H1 (cell line): Measurements from ENCODE around the gene EMP2. TPM values are rescaled to one million over a fixed set of nuclear protein-coding genes. Genes with fewer than 3 reads are reported as not detected.

ENCODE experiments used
- CTCF ChIA-PET: fragments of 300-600 bp; sonication (Branson Sonifier 250); formaldehyde crosslinking; loops from one replicate; lab custom pipeline; 2021; ENCODE audit not compliant: partially characterized antibody; lab: Charles Lee
- POLR2A ChIA-PET: fragments of 300-600 bp; sonication (Branson Sonifier 250); formaldehyde crosslinking; loops from one replicate; lab custom pipeline; 2021; ENCODE audit warnings: inconsistent platforms; ENCODE audit not compliant: partially characterized antibody; lab: Charles Lee
- DNase-seq, 2 experiments: peaks; one replicate each; pipeline versions ENCODE4 v3.0.0 to v3.0.0-alpha.2; 2010 to 2022; ENCODE audit warnings: low spot score in 2 of 2, low read depth in 1 of 2, mixed read lengths in 1 of 2
- FAIRE-seq: peaks from 2 replicates; lab custom pipeline; 2011; peaks lifted over from hg19 to GRCh38; lab: Jason Lieb, UNC
- H2AFZ ChIP-seq: 2 replicates; pipeline ENCODE4 v1.8.1; 2012; ENCODE audit warnings: low read length, inconsistent platforms
- H2AK5ac ChIP-seq: 2 replicates; pipeline ENCODE4 v1.6.1; 2013; ENCODE audit warnings: low read depth, low read length
- H2BK120ac ChIP-seq: replicated peaks from 2 replicates; pipeline ENCODE3; 2013; ENCODE audit warnings: low read depth, low read length, inconsistent platforms
- H2BK12ac ChIP-seq: 2 replicates; pipeline ENCODE4 v1.6.1; 2013; ENCODE audit warnings: low read depth, low read length
- H2BK15ac ChIP-seq: 2 replicates; pipeline ENCODE4 v1.6.1; 2013; ENCODE audit warnings: low read length
- H2BK20ac ChIP-seq: 2 replicates; pipeline ENCODE4 v1.6.1; 2013; ENCODE audit warnings: low read length
- H2BK5ac ChIP-seq: 2 replicates; pipeline ENCODE4 v1.6.1; 2013; ENCODE audit warnings: low read depth, low read length
- H3K14ac ChIP-seq: 2 replicates; pipeline ENCODE4 v1.6.1; 2013; ENCODE audit warnings: inconsistent platforms; ENCODE audit not compliant: insufficient read length
- H3K18ac ChIP-seq: 2 replicates; pipeline ENCODE4 v1.6.1; 2013; ENCODE audit warnings: low read length; ENCODE audit errors: extremely low read depth
- H3K23ac ChIP-seq: 2 replicates; pipeline ENCODE4 v1.6.1; 2013; ENCODE audit warnings: inconsistent platforms; ENCODE audit not compliant: insufficient read length
- H3K23me2 ChIP-seq: 2 replicates; pipeline ENCODE4 v1.6.1; 2013; ENCODE audit warnings: low read depth, low read length
- H3K27ac ChIP-seq: 2 replicates; pipeline ENCODE4 v1.6.1; 2011; ENCODE audit warnings: low read depth, low read length, inconsistent platforms
- H3K27me3 ChIP-seq, 4 experiments: replicated peaks in 1 of 4; 1 replicate in 1 of 4; 2 replicates in 3 of 4; pipeline versions ENCODE4 v1.6.1 to v1.8.1; 2011 to 2013; ENCODE audit warnings: low read length in 3 of 4, mild to moderate bottlenecking in 3 of 4, inconsistent platforms in 2 of 4, mixed read lengths in 2 of 4, moderate library complexity in 1 of 4; ENCODE audit not compliant: control insufficient read depth in 3 of 4, insufficient read depth in 3 of 4; ENCODE audit errors: extremely low read depth in 1 of 4
- H3K36me3 ChIP-seq, 4 experiments: 2 replicates each; pipeline versions ENCODE4 v1.6.1 to v1.8.1; 2011 to 2013; ENCODE audit warnings: mild to moderate bottlenecking in 4 of 4, low read length in 3 of 4, moderate library complexity in 2 of 4, control low read depth in 1 of 4, inconsistent platforms in 1 of 4; ENCODE audit not compliant: insufficient read depth in 4 of 4, control insufficient read depth in 2 of 4
- H3K4ac ChIP-seq: replicated peaks from 2 replicates; pipeline ENCODE3; 2013; ENCODE audit warnings: low read length, low read depth, mixed read lengths, inconsistent platforms; ENCODE audit not compliant: insufficient read length
- H3K4me1 ChIP-seq, 4 experiments: replicated peaks in 1 of 4; 1 replicate in 1 of 4; 2 replicates in 3 of 4; pipeline versions ENCODE4 v1.6.1 to v1.8.1; 2011 to 2013; ENCODE audit warnings: low read length in 3 of 4, inconsistent platforms in 2 of 4, mixed read lengths in 1 of 4; ENCODE audit not compliant: insufficient read depth in 4 of 4, control insufficient read depth in 3 of 4
- H3K4me2 ChIP-seq, 2 experiments: 2 replicates each; pipeline versions ENCODE4 v1.6.1 to v1.8.1; 2011 to 2013; ENCODE audit warnings: low read depth in 2 of 2, low read length in 2 of 2, control low read depth in 1 of 2, inconsistent platforms in 1 of 2, mild to moderate bottlenecking in 1 of 2; ENCODE audit not compliant: insufficient read depth in 1 of 2
- H3K4me3 ChIP-seq, 4 experiments: fragments of 200-600, 300-600 bp in 1 of 4; sonication (generic), shearing (Covaris generic), sonication (Bioruptor Twin) in 1 of 4; 2 replicates each; pipeline versions ENCODE4 v1.5.1 to v1.8.1; 2011 to 2016; ENCODE audit warnings: low read length in 4 of 4, low read depth in 3 of 4, control low read depth in 2 of 4, inconsistent platforms in 2 of 4, mild to moderate bottlenecking in 2 of 4, mixed read lengths in 1 of 4, moderate library complexity in 1 of 4; ENCODE audit not compliant: insufficient read depth in 2 of 4; ENCODE audit errors: extremely low read depth in 1 of 4
- H3K56ac ChIP-seq: replicated peaks from 2 replicates; pipeline ENCODE3; 2013; ENCODE audit warnings: low read depth, mild to moderate bottlenecking, mixed read lengths, low read length, inconsistent platforms; ENCODE audit not compliant: insufficient read length
- H3K79me1 ChIP-seq: 2 replicates; pipeline ENCODE4 v1.6.1; 2013; ENCODE audit warnings: low read depth, low read length, control low read depth
- H3K79me2 ChIP-seq, 2 experiments: 2 replicates each; pipeline versions ENCODE4 v1.6.1 to v1.8.1; 2012 to 2013; ENCODE audit warnings: low read length in 2 of 2, mild to moderate bottlenecking in 2 of 2, inconsistent platforms in 1 of 2; ENCODE audit not compliant: insufficient read depth in 2 of 2, control insufficient read depth in 1 of 2
- H3K9ac ChIP-seq, 4 experiments: replicated peaks in 1 of 4; 1 replicate in 1 of 4; 2 replicates in 3 of 4; pipeline versions ENCODE4 v1.6.1 to v1.8.1; 2011 to 2013; ENCODE audit warnings: low read depth in 3 of 4, low read length in 3 of 4, control low read depth in 2 of 4, mild to moderate bottlenecking in 2 of 4, moderate library complexity in 2 of 4, inconsistent platforms in 1 of 4; ENCODE audit errors: extremely low read depth in 1 of 4
- H3K9me3 ChIP-seq, 2 experiments: 2 replicates each; pipeline versions ENCODE4 v1.6.1 to v1.8.1; 2012 to 2013; ENCODE audit warnings: mild to moderate bottlenecking in 2 of 2, moderate library complexity in 2 of 2, control low read depth in 1 of 2, inconsistent platforms in 1 of 2, low read depth in 1 of 2, low read length in 1 of 2, mixed read lengths in 1 of 2; ENCODE audit not compliant: insufficient read depth in 2 of 2
- H4K20me1 ChIP-seq, 2 experiments: replicated peaks in 1 of 2; 2 replicates each; pipeline versions ENCODE3 to v1.8.1; 2011 to 2013; ENCODE audit warnings: inconsistent platforms in 2 of 2, low read length in 2 of 2, mild to moderate bottlenecking in 1 of 2; ENCODE audit not compliant: insufficient read depth in 2 of 2, control insufficient read depth in 1 of 2
- H4K5ac ChIP-seq: 2 replicates; pipeline ENCODE4 v1.6.1; 2013; ENCODE audit warnings: low read length, low read depth, mixed read lengths, inconsistent platforms; ENCODE audit not compliant: insufficient read length
- H4K8ac ChIP-seq: 2 replicates; pipeline ENCODE4 v1.8.0; 2013; ENCODE audit warnings: mild to moderate bottlenecking, moderate library complexity, low read length, inconsistent platforms; ENCODE audit not compliant: insufficient read depth; ENCODE audit errors: extremely low read depth
- H4K91ac ChIP-seq: replicated peaks from 2 replicates; pipeline ENCODE3; 2013; ENCODE audit warnings: low read length, mixed read lengths, inconsistent platforms; ENCODE audit not compliant: insufficient read length
- SAP30 ChIP-seq: fragments of 300-600 bp; sonication (generic); IDR thresholded peaks from 2 replicates; pipeline ENCODE4 v1.7.1; 2012; ENCODE audit warnings: low read length, moderate library complexity, mild to moderate bottlenecking, inconsistent platforms; ENCODE audit not compliant: insufficient read depth, insufficient replicate concordance
- WGBS, 2 experiments: shearing (Covaris generic) in 1 of 2; methylation state at CpG; one replicate each; pipeline versions ENCODE4 v1.1.6 to v1.1.7; 2013 to 2015; ENCODE audit warnings: low lambda C conversion rate in 2 of 2, mixed read lengths in 2 of 2, inconsistent platforms in 1 of 2, low coverage in 1 of 2, missing lambda C conversion rate in 1 of 2; ENCODE audit not compliant: insufficient replicate concordance in 2 of 2, insufficient coverage in 1 of 2, insufficient read length in 1 of 2; ENCODE audit errors: extremely low coverage in 1 of 2, missing lambda C conversion rate in 1 of 2; 5-methylcytosine and 5-hydroxymethylcytosine counted together
- polyA plus RNA-seq, 7 experiments: library from polyadenylated mRNA; depleted of rRNA in 3 of 7; stranded (reverse) in 5 of 7; unstranded in 2 of 7; fragments of >200 nt in 5 of 7; fragments of 200-250 nt in 2 of 7; gene quantifications; 1 replicate in 5 of 7; 2 replicates in 1 of 7; 4 replicates in 1 of 7; pipeline versions ENCODE4 v1.2.1 to v1.2.3, GENCODE V29; 2011 to 2013; ENCODE audit warnings: missing spikeins in 2 of 7, mixed read lengths in 2 of 7
- total RNA-seq: library from RNA; stranded (reverse); fragmentation: NEBNext Ultra II Directional; extraction: Animal tissue kit (Norgen Biotek cat#: 25700); gene quantifications from 2 replicates; pipeline ENCODE4 v1.2.1, GENCODE V29; 2021

The EMP2 gene
- total and polyA plus RNA-seq, 2 of the 8 experiments (the other 6 are each of a cell fraction or from before 2014, with no cell fraction given) = 22.6 to 23.3 TPM

- H3K14ac ChIP-seq = no peak overlapping the region
- ChIA-PET POLR2A (interaction anchor here (1.7 kb wide), 1 partner anchor 10 kb away, joined by 4 read pairs; no protein-coding TSS in a partner anchor), CTCF (interaction anchor here (0.8 to 3.4 kb wide), 4 partner anchors 10 to 34 kb away, joined by 3 to 22 read pairs (median 4); partner anchors contain the start of gene EMP2)
- H3K4me2 ChIP-seq = no peak overlapping the region
- H3K9ac ChIP-seq = no peak overlapping the region
- no peak overlapping the region for H2BK20ac ChIP-seq
- FAIRE-seq = no peak
- H3K79me1 ChIP-seq = no peaks in the 10 kb centered on the region
- H4K8ac ChIP-seq = no peak overlapping the region
- H3K27ac ChIP-seq = no peak overlapping the region
- H3K79me2 ChIP-seq = no peaks in the 10 kb centered on the region
- H3K9me3 ChIP-seq = no peaks in the 10 kb centered on the region
- H2AK5ac ChIP-seq = no peak overlapping the region
- no peak overlapping the region for H2BK120ac ChIP-seq
- peaks cover 2% of the 10 kb centered on the region; the same call in 1 of the 2 replicates for H3K23me2 ChIP-seq
- H2BK12ac ChIP-seq = no peak overlapping the region
- no peak overlapping the region for H4K5ac ChIP-seq
- no peak overlapping the region for H3K56ac ChIP-seq
- no peak overlapping the region for H2AFZ ChIP-seq
- no peak overlapping the region for H2BK15ac ChIP-seq
- H3K27me3 ChIP-seq = no peaks in the 10 kb centered on the region; a peak in 1 of 7 replicates
- H3K4ac ChIP-seq = no peak overlapping the region
- H3K4me3 ChIP-seq = no peak overlapping the region
- TF ChIP-seq SAP30 = no peak
- TF ChIP-seq, all 59 proteins: peak for 0
- 87% methylated on average over 7 of the region's 7 CpGs; no CpG with 5 or more reads in 1 of the 2 experiments for WGBS, 2 experiments
- H3K4me1 ChIP-seq = peaks cover 0 to 3% (median under 1%) of the 10 kb centered on the region in 4 experiments; a peak in 4 of 7 replicates
- no peak overlapping the region for H4K91ac ChIP-seq
- no peaks in the 10 kb centered on the region for H3K36me3 ChIP-seq
- H3K23ac ChIP-seq = no peak overlapping the region
- no peak overlapping the region for H3K18ac ChIP-seq
- H2BK5ac ChIP-seq = no peak overlapping the region
- DNase-seq = no peak
- no peaks in the 10 kb centered on the region for H4K20me1 ChIP-seq
Observed at GRCh38 chr16:10599626-10600025, 19.2 kb upstream of the EMP2 start.
